Measurements from ENCODE around the gene ENPP7. TPM values are rescaled to one million over a fixed set of nuclear protein-coding genes. Genes with fewer than 3 reads are reported as not detected.

The ENPP7 gene
- total and polyA plus RNA-seq, 2 donors (not counting 3 experiments of a cell fraction or from before 2014, with no cell fraction given), result not detected

DNA sequence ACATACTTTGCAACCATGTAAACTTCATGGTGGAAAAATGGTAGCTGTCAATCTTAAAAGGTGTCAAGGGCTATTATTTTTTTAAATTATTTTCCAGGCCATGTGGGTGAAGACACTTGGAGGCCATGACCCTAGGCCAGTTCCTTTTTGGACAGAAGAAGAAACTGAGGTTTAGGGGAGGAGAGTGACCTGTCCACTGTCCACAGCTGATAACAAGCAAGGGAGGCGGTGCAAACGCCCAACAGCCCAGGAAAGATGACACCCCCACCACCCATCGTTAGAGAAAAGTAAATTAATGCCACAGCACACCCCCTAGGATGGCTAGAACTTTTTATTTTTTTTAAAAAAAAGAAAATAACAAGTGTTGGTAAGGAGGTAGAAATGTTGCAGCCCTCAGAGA, 19.2 kb downstream of the ENPP7 start:
- H3K9ac ChIP-seq (replicated peaks; ENCODE audit: extremely low read depth, insufficient read depth, low read length), result no peak overlapping the region
- POLR2A ChIA-PET, result no interaction called here

More for the DNA sequence above, 19.2 kb downstream of the ENPP7 start:
- BruUV-seq (replicated peaks), result no TSS peak
- intact Hi-C loops (cut with micrococcal nuclease) (loop anchor here (10.0 kb wide), 1 partner anchor 175 kb away; no protein-coding TSS in a partner anchor), dilution Hi-C loops (cut with MboI; ENCODE audit: extremely low pct_ligation_motif_present, low sequenced_read_pairs) (no loop called here)
- no peak overlapping the region for H2AFZ ChIP-seq (ENCODE audit: low read depth, low read length)
- H3K4me3 ChIP-seq (replicated peaks in 1 of 3; ENCODE audit: insufficient read depth in 1 of 3, low read depth in 1 of 3, low read length in 3 of 3), result no peak overlapping the region
- H3K9me3 ChIP-seq (replicated peaks; ENCODE audit: control insufficient read depth, insufficient read depth, low read length), result no peaks in the 10 kb centered on the region
- no peak overlapping the region for H3K27ac ChIP-seq (ENCODE audit: insufficient read depth, low read depth, low read length)
- CTCF ChIA-PET, result interaction anchor here (1.2 kb wide), 1 partner anchor 9 kb away, joined by 3 read pairs; no protein-coding TSS in a partner anchor
- no peaks in the 10 kb centered on the region for H4K20me1 ChIP-seq (replicated peaks; ENCODE audit: control insufficient read depth, extremely low read depth, insufficient read depth, low read length)
- H3K9me1 ChIP-seq (replicated peaks; ENCODE audit: control insufficient read depth, extremely low read depth, insufficient read depth, low read length), result no peaks in the 10 kb centered on the region
- H3K79me2 ChIP-seq (ENCODE audit: control insufficient read depth, insufficient read depth, low read length), result no peaks in the 10 kb centered on the region
- H3K27me3 ChIP-seq (ENCODE audit: control insufficient read depth in 2 of 2, insufficient read depth in 2 of 2, low read length in 2 of 2), result peaks cover 27 to 41% of the 10 kb centered on the region in 2 experiments
- no peak for TF ChIP-seq MYC (IDR thresholded peaks at IDR 0.05; ENCODE audit: low read depth, low read length)
- no peak for TF ChIP-seq EZH2 (IDR thresholded peaks at IDR 0.05; ENCODE audit: borderline replicate concordance, low read depth, low read length, severe bottlenecking)
- TF ChIP-seq, protein P1, sequence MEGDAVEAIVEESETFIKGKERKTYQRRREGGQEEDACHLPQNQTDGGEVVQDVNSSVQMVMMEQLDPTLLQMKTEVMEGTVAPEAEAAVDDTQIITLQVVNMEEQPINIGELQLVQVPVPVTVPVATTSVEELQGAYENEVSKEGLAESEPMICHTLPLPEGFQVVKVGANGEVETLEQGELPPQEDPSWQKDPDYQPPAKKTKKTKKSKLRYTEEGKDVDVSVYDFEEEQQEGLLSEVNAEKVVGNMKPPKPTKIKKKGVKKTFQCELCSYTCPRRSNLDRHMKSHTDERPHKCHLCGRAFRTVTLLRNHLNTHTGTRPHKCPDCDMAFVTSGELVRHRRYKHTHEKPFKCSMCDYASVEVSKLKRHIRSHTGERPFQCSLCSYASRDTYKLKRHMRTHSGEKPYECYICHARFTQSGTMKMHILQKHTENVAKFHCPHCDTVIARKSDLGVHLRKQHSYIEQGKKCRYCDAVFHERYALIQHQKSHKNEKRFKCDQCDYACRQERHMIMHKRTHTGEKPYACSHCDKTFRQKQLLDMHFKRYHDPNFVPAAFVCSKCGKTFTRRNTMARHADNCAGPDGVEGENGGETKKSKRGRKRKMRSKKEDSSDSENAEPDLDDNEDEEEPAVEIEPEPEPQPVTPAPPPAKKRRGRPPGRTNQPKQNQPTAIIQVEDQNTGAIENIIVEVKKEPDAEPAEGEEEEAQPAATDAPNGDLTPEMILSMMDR (IDR thresholded peaks at IDR 0.05; ENCODE audit: extremely low read depth in 1 of 2, insufficient read depth in 1 of 2, low read depth in 1 of 2, low read length in 2 of 2), result no peak
- no peak for TF ChIP-seq FOS (IDR thresholded peaks at IDR 0.05; ENCODE audit: borderline replicate concordance, insufficient read depth, low read length)
- TF ChIP-seq, protein P2, sequence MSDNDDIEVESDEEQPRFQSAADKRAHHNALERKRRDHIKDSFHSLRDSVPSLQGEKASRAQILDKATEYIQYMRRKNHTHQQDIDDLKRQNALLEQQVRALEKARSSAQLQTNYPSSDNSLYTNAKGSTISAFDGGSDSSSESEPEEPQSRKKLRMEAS (IDR thresholded peaks at IDR 0.05; ENCODE audit: insufficient read depth, insufficient read length), result no peak
- no peak for TF ChIP-seq JUN (IDR thresholded peaks at IDR 0.05; ENCODE audit: borderline replicate concordance, insufficient read depth, insufficient read length, low read depth)
- TF ChIP-seq GATA2 (IDR thresholded peaks at IDR 0.05; ENCODE audit: insufficient read depth, insufficient read length, low read depth, low read length), result no peak
- no peak for TF ChIP-seq POLR2AphosphoS5 (IDR thresholded peaks at IDR 0.05; ENCODE audit: insufficient read depth, low read depth, low read length)
- TF ChIP-seq POLR2A (IDR thresholded peaks at IDR 0.05; ENCODE audit: low read depth, low read length), result no peak
- H3K4me1 ChIP-seq (ENCODE audit: control insufficient read depth, extremely low read depth, insufficient read depth, low read length), result no peaks in the 10 kb centered on the region
- H3K4me2 ChIP-seq (ENCODE audit: insufficient read depth, low read length), result no peak overlapping the region
- DNase-seq (ENCODE audit: low read depth, low spot score) (no peak), FAIRE-seq (no peak)
- no peaks in the 10 kb centered on the region for H3K36me3 ChIP-seq (ENCODE audit: control insufficient read depth in 2 of 2, extremely low read depth in 1 of 2, insufficient read depth in 2 of 2, low read length in 2 of 2)

All from endothelial cell of umbilical vein (primary cell).